NCI-H1930 (cell line): ENCODE results near the gene AARSD1.
A peak's percentile ranks its signal among the peaks of the same experiment; 100 is the strongest.
"Not testable (repeated sequence)": the region's sequence is repeated elsewhere in the genome, so short reads cannot be mapped to it uniquely, and the experiment has no call there.

Source experiments
- DNase-seq, 2 experiments: peaks; one replicate each; lab custom pipeline; 2025; lab: John Stamatoyannopoulos, UW

Gene AARSD1

GRCh38 chr17:42964161-42964932 is at the start of gene AARSD1:
AARSD1 (minus strand) TSS chr17:42964454; CDS start chr17:42964440, 14 bp downstream.
- peak; percentile 75 to 87 for DNase-seq

GRCh38 chr17:43013296-43013695 is 49.0 kb upstream of the AARSD1 start:
- no peak for DNase-seq

- DNase-seq = no peak
Measured at GRCh38 chr17:43011728-43012472, 47.6 kb upstream of the AARSD1 start.

GRCh38 chr17:43010667-43011308 is 46.5 kb upstream of the AARSD1 start:
- no peak for DNase-seq

- no peak for DNase-seq
Measured at GRCh38 chr17:43006639-43007551, 42.6 kb upstream of the AARSD1 start, which contains the start of gene IFI35. IFI35 (plus strand) TSS chr17:43006784; CDS start chr17:43006948, 164 bp downstream.

- no peak for DNase-seq
Measured at GRCh38 chr17:43003542-43004172, 39.4 kb upstream of the AARSD1 start.

GRCh38 chr17:43000894-43001293 is 36.6 kb upstream of the AARSD1 start:
- DNase-seq = not testable (repeated sequence)

- no peak for DNase-seq
Measured at GRCh38 chr17:42999003-42999525, 34.8 kb upstream of the AARSD1 start.

GRCh38 chr17:42997984-42998938 is 34.0 kb upstream of the AARSD1 start, which contains the start of gene RPL27:
RPL27 (plus strand) TSS chr17:42998419; CDS start chr17:42998751, 332 bp downstream.
- DNase-seq = peak; percentile 99

- DNase-seq = no peak
Measured at GRCh38 chr17:42997390-42997983, 33.2 kb upstream of the AARSD1 start.

- DNase-seq = not testable (repeated sequence)
Measured at GRCh38 chr17:42993913-42994312, 29.7 kb upstream of the AARSD1 start.

GRCh38 chr17:42992872-42993271 is 28.6 kb upstream of the AARSD1 start:
- no peak for DNase-seq

- DNase-seq = no peak
Measured at GRCh38 chr17:42991471-42991870, 27.2 kb upstream of the AARSD1 start.

- DNase-seq = no peak
Measured at GRCh38 chr17:42989726-42990652, 25.7 kb upstream of the AARSD1 start.

GRCh38 chr17:42989141-42989540 is 24.9 kb upstream of the AARSD1 start:
- DNase-seq = no peak

- DNase-seq = no peak
Measured at GRCh38 chr17:42985225-42985624, 21.0 kb upstream of the AARSD1 start.

GRCh38 chr17:42982266-42982665 is 18.0 kb upstream of the AARSD1 start:
- no peak for DNase-seq
